RWPE1 (cell line): ENCODE measurements around the gene NCS1.
"Not testable (repeated sequence)": the region's sequence is repeated elsewhere in the genome, so short reads cannot be mapped to it uniquely, and the experiment has no call there.

Source experiments
- CTCF ChIA-PET: fragments of 350-600 bp; sonication (Branson Sonifier 250); formaldehyde crosslinking; extraction: SDS; loops from one replicate; lab custom pipeline; 2021; lab: Yijun Ruan, JAX
- POLR2A ChIA-PET: fragments of 400-600 bp; formaldehyde crosslinking; extraction: SDS; loops from one replicate; lab custom pipeline; 2020; ENCODE audit warnings: antibody characterized with exemption; ENCODE audit not compliant: low non-redundant PET; lab: Yijun Ruan, JAX
- DNase-seq: peaks from one replicate; pipeline ENCODE4 v3.0.0; 2012; ENCODE audit warnings: low spot score
- H3K27ac ChIP-seq: fragments of 450-650 bp; 2 replicates; pipeline ENCODE4 v1.5.1; 2017
- TF ChIP-seq, protein P1 (sequence below): fragments of 450-650 bp; conservative IDR thresholded peaks from 2 replicates; pipeline ENCODE4 v1.5.1; 2017; ENCODE audit warnings: low read depth, mild to moderate bottlenecking

The NCS1 gene

DNA sequence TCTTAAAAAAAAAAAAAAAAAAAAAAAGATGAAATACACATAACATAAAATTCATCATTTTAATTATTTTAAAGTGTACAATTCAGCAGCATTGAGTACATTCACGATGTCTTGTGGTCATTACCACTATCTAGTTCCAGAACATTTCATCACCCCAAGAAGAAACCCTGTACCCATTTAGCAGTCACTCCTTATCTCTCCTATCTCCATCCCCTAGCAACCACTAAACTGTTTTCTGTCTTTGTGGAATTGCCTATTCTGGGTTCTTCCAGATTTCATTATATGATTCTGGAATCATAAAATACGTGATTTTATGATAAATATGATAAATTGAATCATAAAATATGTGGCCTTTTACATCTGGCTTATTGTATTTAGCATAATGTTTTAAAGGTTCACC lies 84.4 kb downstream of the NCS1 start:
- TF ChIP-seq, protein P1, sequence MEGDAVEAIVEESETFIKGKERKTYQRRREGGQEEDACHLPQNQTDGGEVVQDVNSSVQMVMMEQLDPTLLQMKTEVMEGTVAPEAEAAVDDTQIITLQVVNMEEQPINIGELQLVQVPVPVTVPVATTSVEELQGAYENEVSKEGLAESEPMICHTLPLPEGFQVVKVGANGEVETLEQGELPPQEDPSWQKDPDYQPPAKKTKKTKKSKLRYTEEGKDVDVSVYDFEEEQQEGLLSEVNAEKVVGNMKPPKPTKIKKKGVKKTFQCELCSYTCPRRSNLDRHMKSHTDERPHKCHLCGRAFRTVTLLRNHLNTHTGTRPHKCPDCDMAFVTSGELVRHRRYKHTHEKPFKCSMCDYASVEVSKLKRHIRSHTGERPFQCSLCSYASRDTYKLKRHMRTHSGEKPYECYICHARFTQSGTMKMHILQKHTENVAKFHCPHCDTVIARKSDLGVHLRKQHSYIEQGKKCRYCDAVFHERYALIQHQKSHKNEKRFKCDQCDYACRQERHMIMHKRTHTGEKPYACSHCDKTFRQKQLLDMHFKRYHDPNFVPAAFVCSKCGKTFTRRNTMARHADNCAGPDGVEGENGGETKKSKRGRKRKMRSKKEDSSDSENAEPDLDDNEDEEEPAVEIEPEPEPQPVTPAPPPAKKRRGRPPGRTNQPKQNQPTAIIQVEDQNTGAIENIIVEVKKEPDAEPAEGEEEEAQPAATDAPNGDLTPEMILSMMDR = no peak
- H3K27ac ChIP-seq = no peak overlapping the region
- DNase-seq = no peak
- CTCF ChIA-PET = interaction anchor here (0.6 kb wide), 1 partner anchor 379 kb away, joined by 4 read pairs; no protein-coding TSS in a partner anchor
- POLR2A ChIA-PET = no interaction called here

DNA sequence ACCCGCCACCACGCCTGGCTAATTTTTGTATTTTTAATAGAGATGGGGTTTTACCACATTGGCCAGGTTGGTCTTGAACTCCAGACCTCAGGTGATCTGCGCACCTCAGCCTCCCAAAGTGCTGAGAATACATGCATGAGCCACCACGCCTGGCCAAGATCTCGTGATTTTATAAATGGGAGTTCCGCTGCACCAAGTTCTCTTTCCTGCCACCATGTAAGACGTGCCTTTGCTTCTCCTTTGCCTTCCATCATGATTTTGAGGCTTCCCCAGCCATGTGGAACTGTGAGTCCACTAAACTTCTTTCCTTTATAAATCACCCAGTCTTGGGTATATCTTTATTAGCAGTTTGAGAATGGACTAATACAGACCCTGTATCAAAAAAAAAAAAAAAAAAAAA lies 85.9 kb downstream of the NCS1 start:
- DNase-seq, H3K27ac ChIP-seq, CTCF ChIA-PET: not testable (repeated sequence)
- POLR2A ChIA-PET = interaction anchor here (0.5 to 0.6 kb wide), 3 partner anchors 11 to 393 kb away, joined by 4 to 7 read pairs (median 4); no protein-coding TSS in a partner anchor

DNA sequence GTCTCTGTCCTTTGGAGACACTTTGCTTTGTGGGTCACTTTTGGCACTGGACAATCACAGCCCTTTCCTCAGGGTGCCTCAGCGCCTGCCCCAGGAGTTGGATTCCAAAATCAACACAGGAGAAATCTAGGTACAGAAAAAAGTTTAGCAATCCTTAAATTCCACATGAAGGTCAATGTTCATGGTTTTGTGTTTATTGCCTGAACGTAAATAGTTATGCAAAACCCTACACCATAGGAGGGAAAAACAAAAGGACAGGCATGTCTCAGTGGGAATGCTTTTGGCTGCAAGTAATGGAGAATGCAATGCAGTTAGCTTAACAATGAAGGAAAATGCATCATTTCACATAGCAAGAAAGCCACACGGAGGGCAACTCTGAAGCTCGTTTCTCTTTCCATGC lies 86.8 kb downstream of the NCS1 start:
- ChIA-PET POLR2A (interaction anchor here (0.5 kb wide), 1 partner anchor 392 kb away, joined by 4 read pairs; no protein-coding TSS in a partner anchor), CTCF (no interaction called here)
- H3K27ac ChIP-seq = no peak overlapping the region
- no peak for DNase-seq
- TF ChIP-seq, protein P1 = no peak

DNA sequence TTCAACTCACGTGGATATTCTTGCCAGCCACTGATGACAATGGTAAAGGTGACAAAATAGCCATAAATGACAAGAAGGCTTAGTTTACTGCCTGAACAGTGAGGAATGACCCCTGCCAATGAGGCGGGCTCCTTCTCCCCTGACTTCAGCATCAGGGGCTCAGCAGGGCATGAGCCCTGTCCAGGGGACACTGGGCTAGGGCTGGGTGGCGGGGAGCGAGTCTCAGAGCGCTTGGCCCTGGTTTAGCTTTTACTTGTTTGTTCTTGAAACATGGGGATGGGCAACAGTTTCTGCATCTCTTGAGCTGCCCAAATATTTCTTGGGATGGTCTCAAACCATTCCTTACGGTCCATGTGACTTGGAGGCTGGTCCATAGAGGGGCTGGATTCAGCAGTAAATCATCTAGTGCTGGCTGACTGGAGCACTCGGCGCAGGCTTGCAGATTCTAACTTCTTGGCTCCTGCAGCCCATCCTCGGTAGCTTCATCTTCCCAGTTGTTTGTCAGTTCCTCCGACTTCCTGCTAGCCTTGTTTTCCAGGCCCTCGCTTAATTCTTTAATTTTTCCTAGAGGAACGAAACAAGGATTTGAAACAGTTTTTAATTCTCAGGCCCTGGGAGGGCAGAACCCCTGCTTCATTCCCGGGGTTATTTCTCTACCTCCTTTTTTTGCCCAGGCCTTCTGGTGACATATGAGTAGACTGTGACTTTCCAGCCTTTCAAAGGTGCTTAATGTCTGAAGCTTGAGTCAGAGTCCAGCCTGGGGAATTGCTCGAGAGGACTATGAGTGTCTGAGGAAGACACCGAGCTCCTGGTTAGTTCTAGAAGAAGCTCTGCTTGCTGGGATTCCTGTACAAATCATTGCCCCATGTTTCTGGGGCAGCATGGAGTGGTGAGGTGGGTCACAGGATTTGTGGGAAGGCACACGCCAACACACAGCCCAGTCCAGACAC lies 88.9 kb downstream of the NCS1 start:
- CTCF ChIA-PET = interaction anchor here (0.6 kb wide), 1 partner anchor 108 kb away, joined by 4 read pairs; no protein-coding TSS in a partner anchor

DNA sequence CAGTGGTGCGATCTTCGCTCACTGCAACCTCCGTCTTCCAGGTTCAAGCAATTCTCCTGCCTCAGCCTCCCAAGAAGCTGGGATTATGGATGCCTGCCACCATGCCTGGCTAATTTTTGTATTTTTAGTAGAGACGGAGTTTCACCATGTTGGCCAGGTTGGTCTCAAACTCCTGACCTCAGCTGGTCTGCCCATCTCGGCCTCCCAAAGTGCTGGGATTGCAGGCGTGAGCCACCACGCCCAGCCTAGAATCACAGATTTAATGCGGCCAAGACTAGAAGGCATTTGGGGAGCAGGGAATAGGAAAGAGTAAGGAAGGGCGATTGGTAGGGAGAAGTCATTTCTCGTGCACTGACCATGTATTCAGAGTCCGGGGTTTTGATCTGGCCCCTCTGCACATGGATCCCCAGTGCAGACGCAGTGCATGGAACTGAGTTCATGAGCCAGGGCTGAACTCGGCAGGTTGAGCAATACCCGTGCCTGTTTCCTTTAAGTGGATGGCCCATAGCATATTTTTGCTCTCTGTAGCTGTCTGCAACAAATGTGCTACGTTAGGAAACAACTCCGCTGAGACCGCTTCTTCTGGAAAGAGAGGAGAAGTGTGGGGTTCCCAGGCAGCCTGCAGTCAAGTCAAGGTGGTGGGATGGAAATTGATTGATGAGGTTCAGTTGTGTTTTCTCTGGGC lies 90.0 kb downstream of the NCS1 start:
- CTCF ChIA-PET = no interaction called here
- TF ChIP-seq, protein P1 = no peak
- DNase-seq = no peak
- POLR2A ChIA-PET = no interaction called here
- no peak overlapping the region for H3K27ac ChIP-seq

More for the DNA sequence above, 88.9 kb downstream of the NCS1 start:
- TF ChIP-seq, protein P1 = no peak
- no peak overlapping the region for H3K27ac ChIP-seq
- POLR2A ChIA-PET = no interaction called here
- DNase-seq = no peak

DNA sequence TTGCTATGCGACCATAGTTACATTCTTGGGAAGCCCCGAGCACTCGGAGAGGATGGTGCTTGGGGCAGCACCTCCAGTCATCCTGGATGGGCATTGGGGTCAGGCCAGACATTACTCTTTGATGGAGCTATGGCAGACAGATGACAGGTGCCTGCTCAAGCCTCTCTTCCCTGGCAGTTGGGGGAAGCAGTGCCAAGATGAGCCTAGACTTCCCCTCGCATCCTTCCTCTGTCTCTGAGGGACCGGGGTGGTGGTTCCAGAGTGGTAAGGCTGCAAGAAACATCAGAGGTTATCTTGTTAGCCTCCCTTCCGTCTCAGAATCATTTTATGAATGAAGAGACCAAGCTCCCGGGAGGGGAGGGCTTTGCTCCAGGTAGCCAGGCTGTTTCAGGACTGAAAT lies 90.6 kb downstream of the NCS1 start:
- POLR2A ChIA-PET = no interaction called here

More for the DNA sequence above, 90.6 kb downstream of the NCS1 start:
- CTCF ChIA-PET = no interaction called here
- TF ChIP-seq, protein P1 = no peak
- no peak overlapping the region for H3K27ac ChIP-seq
- DNase-seq = no peak
